Mammary epithelial cell (primary cell): Measurements from ENCODE around the gene CHRNB1.

Experiments used
- CTCF ChIP-seq, 2 donors: IDR thresholded peaks in 1 of 2; conservative IDR thresholded peaks in 1 of 2; 2 replicates each; pipeline ENCODE4 v1.5.1; 2011 to 2012; ENCODE audit warnings: inconsistent platforms in 2 of 2, low read length in 2 of 2, mild to moderate bottlenecking in 2 of 2, control low read depth in 1 of 2, low read depth in 1 of 2; ENCODE audit not compliant: insufficient read depth in 1 of 2; ENCODE audit errors: extremely low read depth in 1 of 2
- EZH2 ChIP-seq: IDR thresholded peaks from 2 replicates; pipeline ENCODE4 v1.6.1; 2012; ENCODE audit warnings: low read length, inconsistent platforms, borderline replicate concordance

- TF ChIP-seq CTCF (conservative IDR thresholded peaks at IDR 0.05 in 1 of 2, IDR thresholded peaks at IDR 0.05 in 1 of 2; ENCODE audit: extremely low read depth in 1 of 2, insufficient read depth in 1 of 2, low read depth in 1 of 2, low read length in 2 of 2) = no peak
- no peak for TF ChIP-seq EZH2
Measured at GRCh38 chr17:7426896-7427489, 17.9 kb upstream of the CHRNB1 start.
